Measurements from ENCODE around the gene MED10. TPM values are rescaled to one million over a fixed set of nuclear protein-coding genes. Genes with fewer than 3 reads are reported as not detected.

The MED10 gene
- total and polyA plus RNA-seq, 4 experiments from 2014 or later, result 61.2 to 147 (median 84.7) TPM

Other genes with a start within 250 kb of the MED10 start
- gene UBE2QL1, start 70.3 kb upstream of the MED10 start, total RNA-seq, result not detected
- not detected for gene UBE2QL1, start 70.3 kb upstream of the MED10 start, polyA plus RNA-seq

Measured in CD4-positive, alpha-beta memory T cell (primary cell).